Memory B cell (primary cell): Measurements from ENCODE around the gene PRKAG3.
"Not testable (repeated sequence)": the region's sequence is repeated elsewhere in the genome, so short reads cannot be mapped to it uniquely, and the experiment has no call there.

Source experiments
- ATAC-seq: fragments of 150-1000 bp; cut with Tn5 transposase; 2 replicates; pipeline ENCODE4 v1.10.0; 2021; ENCODE audit warnings: low read depth, mild to moderate bottlenecking, moderate library complexity
- DNase-seq, 2 donors: peaks; one replicate each; pipeline ENCODE4 v3.0.0; 2022; ENCODE audit warnings: low spot score in 2 of 2
- H3K27ac Mint-ChIP-seq: one replicate; pipeline ENCODE4 v1.8.0; 2022; ENCODE audit warnings: mild to moderate bottlenecking, moderate library complexity, mixed read lengths
- H3K27me3 Mint-ChIP-seq: one replicate; pipeline ENCODE4 v1.8.0; 2022; ENCODE audit warnings: mixed read lengths
- H3K36me3 Mint-ChIP-seq: one replicate; pipeline ENCODE4 v1.8.0; 2022; ENCODE audit warnings: mild to moderate bottlenecking, mixed read lengths
- H3K4me1 Mint-ChIP-seq: one replicate; pipeline ENCODE4 v1.8.0; 2022; ENCODE audit warnings: mixed read lengths
- H3K4me3 Mint-ChIP-seq: one replicate; pipeline ENCODE4 v1.8.0; 2022; ENCODE audit warnings: mild to moderate bottlenecking, moderate library complexity, mixed read lengths
- H3K9me3 Mint-ChIP-seq: one replicate; pipeline ENCODE4 v1.8.0; 2022; ENCODE audit warnings: mixed read lengths

Gene PRKAG3

DNA sequence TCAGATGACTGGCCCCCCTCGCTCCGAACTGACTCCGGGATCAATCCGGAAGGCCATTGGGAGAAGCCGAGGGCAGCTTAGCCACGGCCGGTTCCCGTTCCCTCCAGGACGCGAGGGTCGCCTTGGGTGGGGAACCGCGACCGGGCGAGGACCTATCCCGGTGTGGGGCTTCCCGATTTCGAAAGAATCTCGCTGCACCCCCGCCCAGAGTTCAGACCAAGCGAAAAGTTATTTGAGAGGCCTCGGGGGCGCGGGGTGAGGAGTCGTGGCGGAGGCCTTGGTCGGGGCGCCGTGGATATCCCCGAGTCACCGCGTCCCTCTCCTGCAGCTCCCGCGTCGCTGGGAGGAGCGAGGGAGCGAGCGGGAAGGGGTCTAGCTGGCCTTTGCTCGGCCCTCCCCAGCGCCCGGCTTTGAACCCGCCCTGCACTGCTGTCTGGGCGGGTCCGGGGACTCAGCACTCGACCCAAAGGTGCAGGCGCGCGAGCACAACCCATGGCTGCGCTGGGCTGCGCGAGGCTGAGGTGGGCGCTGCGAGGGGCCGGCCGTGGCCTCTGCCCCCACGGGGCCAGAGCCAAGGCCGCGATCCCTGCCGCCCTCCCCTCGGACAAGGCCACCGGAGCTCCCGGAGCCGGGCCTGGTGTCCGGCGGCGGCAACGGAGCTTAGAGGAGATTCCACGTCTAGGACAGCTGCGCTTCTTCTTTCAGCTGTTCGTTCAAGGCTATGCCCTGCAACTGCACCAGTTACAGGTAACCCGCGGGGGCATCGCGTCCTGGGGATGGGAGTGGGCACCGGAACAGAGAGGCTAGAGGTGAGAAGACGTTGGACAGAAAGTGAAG lies 49.7 kb downstream of the PRKAG3 start, which contains the start of gene CYP27A1:
TSS of gene CYP27A1 (plus strand) at position 457 of the 837 bp plus-strand sequence. CDS start at position 493, 36 bp downstream.
- Mint-ChIP-seq H3K27me3 (peaks cover 19% of the 10 kb centered on the region), H3K4me1 (no peaks in the 10 kb centered on the region), H3K27ac (no peak within 1 kb of the TSS), H3K36me3 (peaks cover 7% of the 10 kb centered on the region), H3K9me3 (peaks cover 5% of the 10 kb centered on the region), H3K4me3 (no peak within 1 kb of the TSS)
- ATAC-seq (no peak), DNase-seq (no peak)

DNA sequence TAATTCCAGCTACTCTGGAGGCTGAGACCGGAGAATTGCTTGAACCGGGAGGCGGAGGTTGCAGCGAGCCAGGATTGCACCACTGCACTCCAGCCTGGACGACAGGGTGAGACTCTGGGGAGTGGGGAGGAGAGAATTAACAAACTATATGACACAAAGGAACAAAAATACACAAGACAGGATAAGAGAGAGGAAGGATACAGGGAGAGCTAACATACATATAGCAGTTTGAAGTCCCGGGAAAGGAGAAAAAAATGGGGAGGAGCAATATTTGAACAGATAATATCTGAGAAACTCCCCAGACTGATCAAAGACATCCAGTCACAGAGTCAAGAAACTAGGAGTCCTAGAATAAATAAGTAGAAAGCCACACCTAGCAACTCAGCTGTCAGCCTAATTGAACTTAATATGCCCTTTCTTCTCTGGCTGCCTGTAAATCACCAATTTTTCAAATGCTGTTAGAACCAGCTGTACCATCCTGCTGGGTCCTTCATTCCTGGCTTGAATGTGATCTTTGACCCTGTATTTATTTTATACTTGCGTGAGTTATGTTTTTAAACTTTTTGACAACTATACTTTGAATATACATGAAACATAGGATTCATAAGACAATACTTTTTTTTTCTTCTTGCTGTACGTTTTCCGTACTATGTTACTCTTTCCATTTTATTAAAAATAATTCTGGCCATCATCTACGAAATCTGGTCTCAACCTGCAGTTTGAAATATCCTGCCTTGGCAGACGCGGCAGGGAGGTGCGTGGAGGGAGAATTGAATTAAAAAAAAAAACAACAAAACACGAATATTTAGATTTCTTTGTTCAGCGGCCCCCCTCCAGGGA lies 50.5 kb downstream of the PRKAG3 start:
- no peak overlapping the region for H3K4me3 Mint-ChIP-seq

GRCh38 chr2:218780046-218780445 lies 51.6 kb downstream of the PRKAG3 start:
- DNase-seq (no peak), ATAC-seq (no peak)
- H3K27ac Mint-ChIP-seq = no peak overlapping the region
- no peak overlapping the region for H3K4me3 Mint-ChIP-seq
- peaks cover 9% of the 10 kb centered on the region for H3K9me3 Mint-ChIP-seq
- H3K27me3 Mint-ChIP-seq = peaks cover 22% of the 10 kb centered on the region
- peaks cover 11% of the 10 kb centered on the region for H3K36me3 Mint-ChIP-seq
- no peaks in the 10 kb centered on the region for H3K4me1 Mint-ChIP-seq

More for the DNA sequence above, 50.5 kb downstream of the PRKAG3 start:
- Mint-ChIP-seq H3K4me1 (no peaks in the 10 kb centered on the region), H3K36me3 (peaks cover 10% of the 10 kb centered on the region), H3K9me3 (peaks cover 8% of the 10 kb centered on the region), H3K27ac (no peak overlapping the region), H3K27me3 (peaks cover 21% of the 10 kb centered on the region)
- ATAC-seq (no peak), DNase-seq (no peak)

DNA sequence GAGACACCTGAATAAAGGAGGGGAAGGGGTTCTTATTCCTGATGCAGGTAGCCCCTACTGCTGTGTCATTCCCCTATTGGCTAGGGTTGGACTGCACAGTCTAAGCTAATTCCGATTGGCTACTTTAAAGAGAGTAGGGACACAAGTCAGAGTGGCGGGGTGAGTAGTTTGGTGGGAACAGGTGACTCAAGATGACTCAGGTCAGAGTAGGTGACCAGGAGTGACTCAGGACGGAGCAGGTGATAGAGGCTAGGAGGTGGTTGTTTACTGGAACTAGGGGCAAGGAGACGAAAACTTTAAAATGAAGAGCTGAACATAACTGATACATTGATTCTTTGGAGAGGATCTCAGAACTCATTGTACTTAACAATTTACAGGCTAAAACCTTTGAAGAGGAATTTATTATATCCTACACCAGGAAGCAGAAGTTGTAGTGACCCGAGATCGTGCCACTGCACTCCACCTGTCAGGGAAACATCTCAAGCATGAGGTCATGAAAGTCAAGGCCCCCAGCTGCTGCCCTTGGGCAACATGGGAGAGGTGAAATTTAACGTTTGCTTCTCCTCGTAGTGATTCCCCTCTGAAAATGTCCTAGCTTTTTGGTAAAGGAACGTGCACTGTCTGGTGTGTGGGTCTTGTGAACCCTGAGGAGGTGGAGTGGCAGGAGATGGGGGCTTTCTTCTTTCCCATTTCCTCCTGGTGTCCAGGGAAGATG lies 54.2 kb downstream of the PRKAG3 start:
- H3K36me3 Mint-ChIP-seq = peaks cover 18% of the 10 kb centered on the region

DNA sequence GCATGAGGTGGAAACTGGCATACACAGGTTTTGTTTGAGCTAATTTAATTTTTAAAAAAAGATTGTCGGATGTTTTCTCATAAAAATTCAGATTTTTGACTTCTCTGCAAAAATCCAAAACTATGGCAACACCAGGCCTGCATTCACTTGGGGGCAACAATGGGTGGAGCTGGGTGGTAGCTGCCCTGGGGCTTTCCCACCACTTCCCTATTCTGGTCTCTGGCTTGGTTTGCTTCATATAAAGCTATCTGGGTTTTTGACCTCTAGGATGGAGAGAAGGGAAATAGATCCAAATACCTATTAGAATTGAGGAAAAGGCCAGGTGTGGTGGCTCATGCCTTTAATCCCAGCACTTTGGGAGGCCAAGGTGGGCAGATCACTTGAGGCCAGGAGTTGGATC lies 55.1 kb downstream of the PRKAG3 start:
- no peak for ATAC-seq
- H3K27me3 Mint-ChIP-seq = peaks cover 11% of the 10 kb centered on the region
- peaks cover 9% of the 10 kb centered on the region for H3K9me3 Mint-ChIP-seq
- DNase-seq = no peak
- H3K4me3 Mint-ChIP-seq = no peak overlapping the region
- H3K27ac Mint-ChIP-seq = peak overlapping the region; percentile 11
- H3K36me3 Mint-ChIP-seq = peaks cover 24% of the 10 kb centered on the region
- H3K4me1 Mint-ChIP-seq = no peaks in the 10 kb centered on the region

More for the DNA sequence above, 54.2 kb downstream of the PRKAG3 start:
- Mint-ChIP-seq H3K27me3 (peaks cover 13% of the 10 kb centered on the region), H3K9me3 (peaks cover 9% of the 10 kb centered on the region), H3K4me1 (no peaks in the 10 kb centered on the region), H3K27ac (no peak overlapping the region), H3K4me3 (no peak overlapping the region)
- ATAC-seq (no peak), DNase-seq (no peak)

DNA sequence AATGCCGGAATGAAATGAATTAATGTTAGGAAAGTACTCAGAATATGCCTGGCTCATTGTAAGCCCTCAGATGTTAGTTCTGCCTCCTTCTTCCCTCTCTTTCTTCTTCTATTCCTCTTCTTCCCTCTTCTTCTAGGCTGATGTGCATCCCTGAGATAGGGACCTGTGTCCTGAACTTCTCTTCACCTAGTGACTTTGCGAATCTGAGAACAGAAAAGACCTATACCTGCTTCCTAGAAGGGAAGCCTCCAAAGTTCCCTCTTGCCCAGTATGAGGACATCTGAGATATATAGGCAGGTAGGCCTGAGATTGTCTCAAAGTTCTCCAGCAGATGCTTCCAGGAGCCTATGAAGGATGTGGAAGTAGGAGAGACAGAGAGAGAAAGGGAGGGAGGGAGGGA lies 57.7 kb downstream of the PRKAG3 start:
- no peak for ATAC-seq
- Mint-ChIP-seq H3K4me1 (no peaks in the 10 kb centered on the region), H3K27ac (no peak overlapping the region), H3K9me3 (peaks cover 9% of the 10 kb centered on the region), H3K27me3 (peaks cover 6% of the 10 kb centered on the region), H3K4me3 (no peak overlapping the region), H3K36me3 (peaks cover 32% of the 10 kb centered on the region)
- no peak for DNase-seq

- not testable (repeated sequence) for DNase-seq, ATAC-seq, H3K9me3 Mint-ChIP-seq, H3K27me3 Mint-ChIP-seq, H3K4me3 Mint-ChIP-seq, H3K4me1 Mint-ChIP-seq, H3K27ac Mint-ChIP-seq
- peaks cover 32% of the 10 kb centered on the region for H3K36me3 Mint-ChIP-seq
These were observed 58.8 kb downstream of the PRKAG3 start for GRCh38 chr2:218772759-218773158.
